Thyroid gland (tissue), 4 donors: ENCODE data around the gene JPH2. TPM values are rescaled to one million over a fixed set of nuclear protein-coding genes. Genes with fewer than 3 reads are reported as not detected.
A peak's percentile ranks its signal among the peaks of the same experiment; 100 is the strongest.

Source experiments
- DNase-seq, 2 donors: peaks; one replicate each; pipeline ENCODE4 v3.0.0-alpha.2; 2019
- H3K27ac ChIP-seq, 3 donors: fragments of 200-600 bp; sonication (generic); 1 replicate in 2 of 3; 2 replicates in 1 of 3; pipeline ENCODE4 v1.5.1; 2016 to 2019; ENCODE audit warnings: mild to moderate bottlenecking in 1 of 3, moderate library complexity in 1 of 3
- H3K27me3 ChIP-seq: fragments of 200-600 bp; sonication (generic); one replicate; pipeline ENCODE4 v1.5.1; 2019
- H3K36me3 ChIP-seq, 2 donors: fragments of 200-600 bp; sonication (generic); one replicate each; pipeline ENCODE4 v1.5.1; 2016 to 2019
- H3K4me1 ChIP-seq, 2 donors: fragments of 200-600 bp; sonication (generic); one replicate each; pipeline ENCODE4 v1.5.1; 2017 to 2019
- H3K4me3 ChIP-seq, 3 donors: fragments of 200-600 bp; sonication (generic); replicated peaks in 1 of 3; 1 replicate in 2 of 3; 2 replicates in 1 of 3; pipeline ENCODE4 v1.5.1; 2016; ENCODE audit warnings: mild to moderate bottlenecking in 1 of 3
- H3K9me3 ChIP-seq: fragments of 200-600 bp; sonication (generic); one replicate; pipeline ENCODE4 v1.5.1; 2017
- POLR2A ChIP-seq, 2 donors: fragments of 450-650 bp; IDR thresholded peaks; one replicate each; pipeline ENCODE4 v1.6.1; 2017; ENCODE audit warnings: antibody characterized with exemption in 2 of 2, mild to moderate bottlenecking in 2 of 2, moderate library complexity in 1 of 2
- WGBS, 2 donors: methylation state at CpG; one replicate each; pipeline ENCODE4 v1.1.5; 2017; 5-methylcytosine and 5-hydroxymethylcytosine counted together
- intact Hi-C: fragments of 100-400 bp; cut with DNase I; formaldehyde crosslinking; loops from one replicate; pipeline ENCODE4 v1.15.1; 2023
- total RNA-seq, 4 donors: library from RNA; depleted of rRNA; stranded (reverse); fragments of >200 nt; gene quantifications; one replicate each; pipeline ENCODE4 v1.2.3, GENCODE V29; 2016
- TF ChIP-seq, protein P1 (sequence below), 6 experiments: fragments of 200-600 bp in 3 of 6; fragments of 450-650 bp in 3 of 6; sonication (generic) in 3 of 6; IDR thresholded peaks; one replicate each; pipeline ENCODE4 v1.5.1; 2016 to 2019; ENCODE audit warnings: antibody characterized with exemption in 6 of 6, mild to moderate bottlenecking in 2 of 6, inconsistent platforms in 1 of 6, moderate library complexity in 1 of 6

JPH2 gene
- total RNA-seq, 4 donors from 2014 or later: 0.67 to 2.3 (median 1.8) TPM

DNA sequence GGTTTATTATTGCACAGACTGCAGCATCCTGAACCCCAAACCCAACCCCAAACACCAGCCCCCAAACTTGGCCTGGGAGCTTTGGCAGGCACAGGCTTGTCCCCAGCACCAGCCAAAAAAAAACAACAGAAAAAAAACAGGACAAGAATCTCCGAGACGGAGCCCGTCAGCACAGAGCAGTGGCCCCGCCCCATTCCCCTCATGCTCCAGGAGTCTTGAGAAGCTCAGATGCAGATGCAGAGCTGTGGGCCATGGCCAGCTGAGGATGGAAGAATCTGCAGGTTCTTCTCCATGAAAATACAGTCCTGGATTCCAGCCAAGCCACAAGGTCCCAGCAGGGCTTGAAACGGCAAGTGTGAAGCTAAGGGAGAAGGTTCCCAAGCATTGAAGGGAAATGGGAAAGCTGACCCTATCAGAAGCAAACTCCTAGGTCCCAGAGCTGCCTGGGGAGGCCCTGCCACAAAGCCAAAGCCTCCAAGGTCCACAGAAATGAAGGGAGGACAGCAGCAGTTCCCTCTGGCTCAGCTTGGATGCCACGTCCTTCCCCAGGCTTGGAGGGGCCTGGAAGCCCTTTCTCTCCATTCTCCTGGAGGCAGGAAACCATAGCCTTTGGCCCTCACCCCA is 75.2 kb downstream of the JPH2 start:
- Histone ChIP-seq H3K4me3 (no peak overlapping the region), H3K4me1 (no peaks in the 10 kb centered on the region), H3K27ac (no peak overlapping the region), H3K9me3 (no peaks in the 10 kb centered on the region), H3K27me3 (no peaks in the 10 kb centered on the region), H3K36me3 (no peaks in the 10 kb centered on the region)
- no peak for TF ChIP-seq POLR2A (IDR thresholded peaks at IDR 0.05)
- TF ChIP-seq, protein P1, sequence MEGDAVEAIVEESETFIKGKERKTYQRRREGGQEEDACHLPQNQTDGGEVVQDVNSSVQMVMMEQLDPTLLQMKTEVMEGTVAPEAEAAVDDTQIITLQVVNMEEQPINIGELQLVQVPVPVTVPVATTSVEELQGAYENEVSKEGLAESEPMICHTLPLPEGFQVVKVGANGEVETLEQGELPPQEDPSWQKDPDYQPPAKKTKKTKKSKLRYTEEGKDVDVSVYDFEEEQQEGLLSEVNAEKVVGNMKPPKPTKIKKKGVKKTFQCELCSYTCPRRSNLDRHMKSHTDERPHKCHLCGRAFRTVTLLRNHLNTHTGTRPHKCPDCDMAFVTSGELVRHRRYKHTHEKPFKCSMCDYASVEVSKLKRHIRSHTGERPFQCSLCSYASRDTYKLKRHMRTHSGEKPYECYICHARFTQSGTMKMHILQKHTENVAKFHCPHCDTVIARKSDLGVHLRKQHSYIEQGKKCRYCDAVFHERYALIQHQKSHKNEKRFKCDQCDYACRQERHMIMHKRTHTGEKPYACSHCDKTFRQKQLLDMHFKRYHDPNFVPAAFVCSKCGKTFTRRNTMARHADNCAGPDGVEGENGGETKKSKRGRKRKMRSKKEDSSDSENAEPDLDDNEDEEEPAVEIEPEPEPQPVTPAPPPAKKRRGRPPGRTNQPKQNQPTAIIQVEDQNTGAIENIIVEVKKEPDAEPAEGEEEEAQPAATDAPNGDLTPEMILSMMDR (IDR thresholded peaks at IDR 0.05): no peak
- 22 to 35% methylated on average over 5 to 6 of the region's 6 CpGs for WGBS, 2 donors
- DNase-seq: peak; percentile 20 to 57
- intact Hi-C loops: loop anchor here (10.0 kb wide), 1 partner anchor 203 kb away; the partner anchor contains the start of gene FITM2

GRCh38 chr20:44110816-44111568 is 76.0 kb downstream of the JPH2 start:
- no peaks in the 10 kb centered on the region for H3K27me3 ChIP-seq
- H3K4me1 ChIP-seq: no peaks in the 10 kb centered on the region
- no peak for DNase-seq
- TF ChIP-seq POLR2A (IDR thresholded peaks at IDR 0.05): no peak
- TF ChIP-seq, protein P1 (IDR thresholded peaks at IDR 0.05): no peak
- H3K27ac ChIP-seq: no peak overlapping the region
- H3K36me3 ChIP-seq: no peaks in the 10 kb centered on the region
- no peak overlapping the region for H3K4me3 ChIP-seq
- intact Hi-C loops: loop anchor here (10.0 kb wide), 1 partner anchor 204 kb away; the partner anchor contains the start of gene FITM2
- 83 to 87% methylated on average over 9 of the region's 9 CpGs for WGBS, 2 donors
- no peaks in the 10 kb centered on the region for H3K9me3 ChIP-seq

DNA sequence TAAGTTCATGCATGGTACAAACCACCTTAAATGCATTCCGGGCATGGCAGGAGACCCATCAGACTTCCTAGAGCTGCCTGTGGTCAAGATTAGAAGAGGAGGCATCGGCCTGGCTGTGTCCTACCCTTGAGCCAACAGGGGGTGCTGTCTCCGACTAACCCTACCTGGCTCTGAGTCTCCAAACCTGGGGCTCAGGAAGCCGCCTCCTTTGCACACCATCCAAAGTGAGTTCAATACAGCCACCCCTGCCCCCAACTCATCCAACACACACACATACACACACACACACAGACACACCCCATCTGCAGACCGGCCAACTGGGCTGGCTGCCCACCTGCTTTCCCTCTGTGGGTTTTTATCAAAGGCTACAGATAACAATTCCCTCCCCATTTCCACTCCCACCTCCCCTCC is 77.0 kb downstream of the JPH2 start:
- Histone ChIP-seq H3K36me3 (no peaks in the 10 kb centered on the region), H3K4me3 (no peak overlapping the region), H3K9me3 (no peaks in the 10 kb centered on the region), H3K27me3 (no peaks in the 10 kb centered on the region), H3K4me1 (no peaks in the 10 kb centered on the region), H3K27ac (no peak overlapping the region)
- no peak for DNase-seq
- TF ChIP-seq POLR2A (IDR thresholded peaks at IDR 0.05): no peak
- TF ChIP-seq, protein P1 (IDR thresholded peaks at IDR 0.05): no peak
- intact Hi-C loops: loop anchor here (10.0 kb wide), 1 partner anchor 205 kb away; the partner anchor contains the start of gene FITM2
- WGBS, 2 donors: 31 to 51% methylated on average over 4 to 5 of the region's 5 CpGs

GRCh38 chr20:44106615-44107014 is 80.4 kb downstream of the JPH2 start:
- 74 to 84% methylated on average over 5 of the region's 5 CpGs for WGBS, 2 donors

More at GRCh38 chr20:44106615-44107014, 80.4 kb downstream of the JPH2 start:
- Histone ChIP-seq H3K9me3 (no peaks in the 10 kb centered on the region), H3K4me1 (no peaks in the 10 kb centered on the region), H3K27ac (no peak overlapping the region), H3K4me3 (no peak overlapping the region), H3K36me3 (no peaks in the 10 kb centered on the region), H3K27me3 (no peaks in the 10 kb centered on the region)
- no peak for TF ChIP-seq POLR2A (IDR thresholded peaks at IDR 0.05)
- TF ChIP-seq, protein P1 (IDR thresholded peaks at IDR 0.05): no peak
- no peak for DNase-seq
- intact Hi-C loops: no loop called here
